KBM-7 (cell line): Measurements from ENCODE around the gene FRMD6.

Source experiments
- DNase-seq: peaks from one replicate; pipeline ENCODE4 v3.0.0-alpha.2; 2015
- in situ Hi-C: fragments of 300-500 bp; cut with MboI; formaldehyde crosslinking; loops from 2 replicates; pipeline ENCODE4 v1.14.3; 2020; ENCODE audit warnings: low sequenced_read_pairs, low pct_unique_long_range_greater_than_20kb, mixed read lengths

Gene FRMD6

GRCh38 chr14:51707327-51707726 lies 55.6 kb downstream of the FRMD6 start:
- no peak for DNase-seq
- in situ Hi-C loops = no loop called here

GRCh38 chr14:51711505-51711904 lies 59.8 kb downstream of the FRMD6 start:
- in situ Hi-C loops = no loop called here
- DNase-seq = no peak

GRCh38 chr14:51715250-51715649 lies 63.5 kb downstream of the FRMD6 start:
- DNase-seq = no peak
- in situ Hi-C loops = no loop called here

GRCh38 chr14:51715742-51716141 lies 64.0 kb downstream of the FRMD6 start:
- in situ Hi-C loops = no loop called here
- DNase-seq = no peak

- no peak for DNase-seq
Measured at GRCh38 chr14:51716610-51717009, 64.9 kb downstream of the FRMD6 start.

GRCh38 chr14:51717766-51718165 lies 66.1 kb downstream of the FRMD6 start:
- no peak for DNase-seq

More at GRCh38 chr14:51716610-51717009, 64.9 kb downstream of the FRMD6 start:
- in situ Hi-C loops = no loop called here

GRCh38 chr14:51719955-51720354 lies 68.2 kb downstream of the FRMD6 start:
- in situ Hi-C loops = no loop called here
- no peak for DNase-seq

More at GRCh38 chr14:51717766-51718165, 66.1 kb downstream of the FRMD6 start:
- in situ Hi-C loops = no loop called here

GRCh38 chr14:51723990-51724389 lies 72.3 kb downstream of the FRMD6 start:
- no peak for DNase-seq
- in situ Hi-C loops = no loop called here

- in situ Hi-C loops = no loop called here
- no peak for DNase-seq
Measured at GRCh38 chr14:51724650-51725049, 72.9 kb downstream of the FRMD6 start.

GRCh38 chr14:51725061-51725460 lies 73.4 kb downstream of the FRMD6 start:
- in situ Hi-C loops = no loop called here
- DNase-seq = no peak

- in situ Hi-C loops = no loop called here
Measured at GRCh38 chr14:51726166-51726899, 74.6 kb downstream of the FRMD6 start.

GRCh38 chr14:51727526-51727925 lies 75.8 kb downstream of the FRMD6 start:
- in situ Hi-C loops = no loop called here
- no peak for DNase-seq

More at GRCh38 chr14:51726166-51726899, 74.6 kb downstream of the FRMD6 start:
- no peak for DNase-seq

GRCh38 chr14:51730098-51730497 lies 78.4 kb downstream of the FRMD6 start:
- in situ Hi-C loops = no loop called here
- DNase-seq = no peak

- in situ Hi-C loops = no loop called here
- no peak for DNase-seq
Measured at GRCh38 chr14:51730684-51731083, 79.0 kb downstream of the FRMD6 start.

- in situ Hi-C loops = no loop called here
- DNase-seq = no peak
Measured at GRCh38 chr14:51732494-51733112, 80.9 kb downstream of the FRMD6 start.

GRCh38 chr14:51733147-51733546 lies 81.4 kb downstream of the FRMD6 start:
- no peak for DNase-seq
- in situ Hi-C loops = no loop called here

GRCh38 chr14:51735851-51736250 lies 84.1 kb downstream of the FRMD6 start:
- in situ Hi-C loops = no loop called here
- DNase-seq = no peak

- in situ Hi-C loops = no loop called here
- no peak for DNase-seq
Measured at GRCh38 chr14:51738754-51739153, 87.0 kb downstream of the FRMD6 start.

GRCh38 chr14:51743588-51744000 lies 91.9 kb downstream of the FRMD6 start:
- DNase-seq = no peak
- in situ Hi-C loops = no loop called here

GRCh38 chr14:51744372-51745130 lies 92.8 kb downstream of the FRMD6 start:
- peak; percentile 22 for DNase-seq
- in situ Hi-C loops = no loop called here
